Mammary epithelial cell (primary cell): ENCODE measurements around the gene SNX33.

Experiments used
- EZH2 ChIP-seq: IDR thresholded peaks from 2 replicates; pipeline ENCODE4 v1.6.1; 2012; ENCODE audit warnings: low read length, inconsistent platforms, borderline replicate concordance
- TF ChIP-seq, protein P1 (sequence below), 2 donors: IDR thresholded peaks in 1 of 2; conservative IDR thresholded peaks in 1 of 2; 2 replicates each; pipeline ENCODE4 v1.5.1; 2011 to 2012; ENCODE audit warnings: inconsistent platforms in 2 of 2, low read length in 2 of 2, mild to moderate bottlenecking in 2 of 2, control low read depth in 1 of 2, low read depth in 1 of 2; ENCODE audit not compliant: insufficient read depth in 1 of 2; ENCODE audit errors: extremely low read depth in 1 of 2

DNA sequence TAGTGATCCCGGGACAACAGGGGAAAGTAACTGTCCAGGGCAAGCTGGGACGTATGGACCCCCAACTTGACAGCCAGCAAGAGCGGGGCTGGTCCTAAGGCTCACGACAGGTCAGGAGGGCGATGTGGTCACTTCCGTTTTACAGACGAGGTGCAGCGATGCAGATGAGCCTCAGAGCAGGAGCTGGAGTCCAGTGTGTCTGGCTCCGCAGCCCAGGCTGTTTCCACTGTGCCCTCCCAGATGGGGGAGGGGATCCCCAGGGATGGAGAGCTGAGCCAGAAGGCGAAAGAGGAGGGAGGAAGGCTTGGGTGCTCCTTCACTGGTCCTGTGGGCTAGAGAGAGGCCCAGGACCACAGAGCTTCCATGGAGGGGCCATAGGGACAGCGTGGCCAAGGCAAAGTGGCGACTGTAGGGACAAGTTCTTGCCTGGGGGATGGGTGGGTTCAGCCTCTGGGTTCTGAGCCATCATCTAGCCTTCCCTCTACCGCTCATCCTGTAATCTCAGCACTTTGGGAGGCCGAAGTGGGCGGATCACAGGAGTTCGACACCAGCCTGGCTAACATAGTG, 5.7 kb downstream of the SNX33 start:
- TF ChIP-seq, protein P1, sequence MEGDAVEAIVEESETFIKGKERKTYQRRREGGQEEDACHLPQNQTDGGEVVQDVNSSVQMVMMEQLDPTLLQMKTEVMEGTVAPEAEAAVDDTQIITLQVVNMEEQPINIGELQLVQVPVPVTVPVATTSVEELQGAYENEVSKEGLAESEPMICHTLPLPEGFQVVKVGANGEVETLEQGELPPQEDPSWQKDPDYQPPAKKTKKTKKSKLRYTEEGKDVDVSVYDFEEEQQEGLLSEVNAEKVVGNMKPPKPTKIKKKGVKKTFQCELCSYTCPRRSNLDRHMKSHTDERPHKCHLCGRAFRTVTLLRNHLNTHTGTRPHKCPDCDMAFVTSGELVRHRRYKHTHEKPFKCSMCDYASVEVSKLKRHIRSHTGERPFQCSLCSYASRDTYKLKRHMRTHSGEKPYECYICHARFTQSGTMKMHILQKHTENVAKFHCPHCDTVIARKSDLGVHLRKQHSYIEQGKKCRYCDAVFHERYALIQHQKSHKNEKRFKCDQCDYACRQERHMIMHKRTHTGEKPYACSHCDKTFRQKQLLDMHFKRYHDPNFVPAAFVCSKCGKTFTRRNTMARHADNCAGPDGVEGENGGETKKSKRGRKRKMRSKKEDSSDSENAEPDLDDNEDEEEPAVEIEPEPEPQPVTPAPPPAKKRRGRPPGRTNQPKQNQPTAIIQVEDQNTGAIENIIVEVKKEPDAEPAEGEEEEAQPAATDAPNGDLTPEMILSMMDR (conservative IDR thresholded peaks at IDR 0.05 in 1 of 2, IDR thresholded peaks at IDR 0.05 in 1 of 2; ENCODE audit: extremely low read depth in 1 of 2, insufficient read depth in 1 of 2, low read depth in 1 of 2, low read length in 2 of 2) = no peak
- no peak for TF ChIP-seq EZH2
